ENCODE results near the gene TTLL5.

DNA sequence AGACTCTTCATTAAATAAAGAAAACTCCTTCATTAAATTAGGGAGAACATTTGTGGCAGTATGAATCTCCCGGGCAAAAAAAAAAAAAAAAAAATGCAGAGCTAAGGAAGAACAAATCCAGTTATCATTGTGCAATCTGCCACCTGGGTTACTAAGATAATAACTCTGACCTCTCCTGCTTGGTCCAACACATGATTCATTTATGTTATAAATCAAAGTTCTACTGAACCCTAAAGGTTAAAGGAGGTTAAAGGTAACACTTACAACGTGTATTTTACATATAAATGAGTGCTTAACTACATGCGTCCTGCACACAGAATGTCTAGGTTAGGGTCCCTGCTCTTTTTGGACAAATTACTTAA lies 316.5 kb downstream of the TTLL5 start:
- TF ChIP-seq, protein P1, sequence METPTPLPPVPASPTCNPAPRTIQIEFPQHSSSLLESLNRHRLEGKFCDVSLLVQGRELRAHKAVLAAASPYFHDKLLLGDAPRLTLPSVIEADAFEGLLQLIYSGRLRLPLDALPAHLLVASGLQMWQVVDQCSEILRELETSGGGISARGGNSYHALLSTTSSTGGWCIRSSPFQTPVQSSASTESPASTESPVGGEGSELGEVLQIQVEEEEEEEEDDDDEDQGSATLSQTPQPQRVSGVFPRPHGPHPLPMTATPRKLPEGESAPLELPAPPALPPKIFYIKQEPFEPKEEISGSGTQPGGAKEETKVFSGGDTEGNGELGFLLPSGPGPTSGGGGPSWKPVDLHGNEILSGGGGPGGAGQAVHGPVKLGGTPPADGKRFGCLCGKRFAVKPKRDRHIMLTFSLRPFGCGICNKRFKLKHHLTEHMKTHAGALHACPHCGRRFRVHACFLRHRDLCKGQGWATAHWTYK (CRISPR knock-in tag; IDR thresholded peaks at IDR 0.05) = no peak
- TF ChIP-seq TCF7 (IDR thresholded peaks at IDR 0.05; ENCODE audit: borderline replicate concordance) (no peak), BRF1 (IDR thresholded peaks at IDR 0.05; ENCODE audit: borderline replicate concordance, extremely low read depth, insufficient read length) (no peak), NFRKB (IDR thresholded peaks at IDR 0.05; ENCODE audit: low read depth) (no peak), MAFK (IDR thresholded peaks at IDR 0.05; ENCODE audit: low read length) (no peak), MEIS2 (IDR thresholded peaks at IDR 0.05; ENCODE audit: partially characterized antibody) (no peak), MYC (IDR thresholded peaks at IDR 0.05; ENCODE audit: low read depth, low read length) (no peak), MYC (CRISPR knock-in tag; IDR thresholded peaks at IDR 0.05; ENCODE audit: borderline replicate concordance, low read depth) (no peak), TCF7L2 (IDR thresholded peaks at IDR 0.05; ENCODE audit: low read depth, low read length) (no peak)
- TF ChIP-seq, protein P2, sequence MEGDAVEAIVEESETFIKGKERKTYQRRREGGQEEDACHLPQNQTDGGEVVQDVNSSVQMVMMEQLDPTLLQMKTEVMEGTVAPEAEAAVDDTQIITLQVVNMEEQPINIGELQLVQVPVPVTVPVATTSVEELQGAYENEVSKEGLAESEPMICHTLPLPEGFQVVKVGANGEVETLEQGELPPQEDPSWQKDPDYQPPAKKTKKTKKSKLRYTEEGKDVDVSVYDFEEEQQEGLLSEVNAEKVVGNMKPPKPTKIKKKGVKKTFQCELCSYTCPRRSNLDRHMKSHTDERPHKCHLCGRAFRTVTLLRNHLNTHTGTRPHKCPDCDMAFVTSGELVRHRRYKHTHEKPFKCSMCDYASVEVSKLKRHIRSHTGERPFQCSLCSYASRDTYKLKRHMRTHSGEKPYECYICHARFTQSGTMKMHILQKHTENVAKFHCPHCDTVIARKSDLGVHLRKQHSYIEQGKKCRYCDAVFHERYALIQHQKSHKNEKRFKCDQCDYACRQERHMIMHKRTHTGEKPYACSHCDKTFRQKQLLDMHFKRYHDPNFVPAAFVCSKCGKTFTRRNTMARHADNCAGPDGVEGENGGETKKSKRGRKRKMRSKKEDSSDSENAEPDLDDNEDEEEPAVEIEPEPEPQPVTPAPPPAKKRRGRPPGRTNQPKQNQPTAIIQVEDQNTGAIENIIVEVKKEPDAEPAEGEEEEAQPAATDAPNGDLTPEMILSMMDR (IDR thresholded peaks at IDR 0.05 in 2 of 3, conservative IDR thresholded peaks at IDR 0.05 in 1 of 3; ENCODE audit: insufficient read depth in 2 of 3, low read depth in 1 of 3, low read length in 3 of 3) = no peak
- TF ChIP-seq, protein P3, sequence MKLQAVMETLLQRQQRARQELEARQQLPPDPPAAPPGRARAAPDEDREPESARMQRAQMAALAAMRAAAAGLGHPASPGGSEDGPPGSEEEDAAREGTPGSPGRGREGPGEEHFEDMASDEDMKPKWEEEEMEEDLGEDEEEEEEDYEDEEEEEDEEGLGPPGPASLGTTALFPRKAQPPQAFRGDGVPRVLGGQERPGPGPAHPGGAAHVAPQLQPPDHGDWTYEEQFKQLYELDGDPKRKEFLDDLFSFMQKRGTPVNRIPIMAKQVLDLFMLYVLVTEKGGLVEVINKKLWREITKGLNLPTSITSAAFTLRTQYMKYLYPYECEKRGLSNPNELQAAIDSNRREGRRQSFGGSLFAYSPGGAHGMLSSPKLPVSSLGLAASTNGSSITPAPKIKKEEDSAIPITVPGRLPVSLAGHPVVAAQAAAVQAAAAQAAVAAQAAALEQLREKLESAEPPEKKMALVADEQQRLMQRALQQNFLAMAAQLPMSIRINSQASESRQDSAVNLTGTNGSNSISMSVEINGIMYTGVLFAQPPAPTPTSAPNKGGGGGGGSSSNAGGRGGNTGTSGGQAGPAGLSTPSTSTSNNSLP (IDR thresholded peaks at IDR 0.05; ENCODE audit: borderline replicate concordance, low read depth, low read length) = no peak
